HCT116 (cell line): ENCODE results near the gene CD74. TPM values are rescaled to one million over a fixed set of nuclear protein-coding genes. Genes with fewer than 3 reads are reported as not detected.
A peak's percentile ranks its signal among the peaks of the same experiment; 100 is the strongest.

Experiments used
- ATAC-seq: fragments of 200-7000 bp; cut with Tn5 transposase; 2 replicates; pipeline ENCODE4 v1.9.1; 2020; ENCODE audit warnings: mild to moderate bottlenecking, moderate library complexity
- BruUV-seq: library from RNA; stranded (reverse); fragments of 400-500 nt; replicated peaks from 2 replicates; lab custom pipeline; 2021; lab: Mats Ljungman, UMichigan
- CTCF ChIA-PET: fragments of 300-600 bp; sonication (Branson Sonifier 250); formaldehyde crosslinking; loops from one replicate; lab custom pipeline; 2021; ENCODE audit warnings: antibody characterized with exemption; lab: Charles Lee
- POLR2A ChIA-PET: fragments of 300-600, 350-600 bp; sonication (Branson Sonifier 250); formaldehyde crosslinking; loops from one replicate; lab custom pipeline; 2021; ENCODE audit warnings: antibody characterized with exemption; lab: Charles Lee
- RAD21 ChIA-PET, 2 experiments: fragments of 300-600 bp; sonication (Branson Sonifier 250); formaldehyde crosslinking; loops; one replicate each; lab custom pipeline; 2023; ENCODE audit warnings: low total read pairs in 2 of 2; ENCODE audit not compliant: uncharacterized antibody in 2 of 2, unreplicated experiment in 2 of 2, low non-redundant PET in 1 of 2; lab: Charles Lee
- DNase-seq: peaks from one replicate; pipeline ENCODE4 v3.0.0-alpha.2; 2010; ENCODE audit warnings: low read depth, low spot score
- H2AFZ ChIP-seq: fragments of 200-600 bp; shearing (Covaris generic), sonication (generic); 2 replicates; pipeline ENCODE4 v1.6.1; 2017; ENCODE audit warnings: low read depth, mixed run types, mixed read lengths, antibody characterized with exemption, low read length; ENCODE audit not compliant: poor library complexity, severe bottlenecking
- H3K27ac ChIP-seq: 2 replicates; pipeline ENCODE4 v1.5.1; 2012; ENCODE audit warnings: low read depth, low read length
- H3K27me3 ChIP-seq: fragments of 200-600 bp; sonication (generic); 2 replicates; pipeline ENCODE4 v1.6.1; 2016; ENCODE audit warnings: mixed run types, low read length, mixed read lengths; ENCODE audit not compliant: insufficient read depth
- H3K36me3 ChIP-seq, 2 experiments: fragments of 200-500 bp in 1 of 2; fragments of 200-600 bp in 1 of 2; sonication (Bioruptor generic) in 1 of 2; sonication (generic) in 1 of 2; 2 replicates each; pipeline versions ENCODE4 v1.5.1 to v1.6.1; 2014 to 2016; ENCODE audit warnings: low read length in 2 of 2, inconsistent platforms in 1 of 2, mixed read lengths in 1 of 2, mixed run types in 1 of 2; ENCODE audit not compliant: insufficient read depth in 2 of 2, control insufficient read depth in 1 of 2
- H3K4me1 ChIP-seq, 2 experiments: fragments of 200-600 bp in 1 of 2; sonication (generic) in 1 of 2; 2 replicates each; pipeline versions ENCODE4 v1.5.1 to v1.6.1; 2012 to 2017; ENCODE audit warnings: low read length in 2 of 2, inconsistent platforms in 1 of 2, mild to moderate bottlenecking in 1 of 2, mixed read lengths in 1 of 2, mixed run types in 1 of 2, moderate library complexity in 1 of 2; ENCODE audit not compliant: insufficient read depth in 2 of 2, control insufficient read depth in 1 of 2
- H3K4me2 ChIP-seq: fragments of 200-600 bp; sonication (generic); 2 replicates; pipeline ENCODE4 v1.6.1; 2017; ENCODE audit warnings: mixed run types, low read length, mixed read lengths
- H3K4me3 ChIP-seq, 2 experiments: fragments of 200-600 bp in 1 of 2; sonication (generic) in 1 of 2; replicated peaks in 1 of 2; 2 replicates each; pipeline ENCODE4 v1.5.1; 2011 to 2016; ENCODE audit warnings: low read length in 2 of 2, control low read depth in 1 of 2, low read depth in 1 of 2, mild to moderate bottlenecking in 1 of 2, mixed read lengths in 1 of 2, mixed run types in 1 of 2
- H3K79me2 ChIP-seq: fragments of 200-600 bp; sonication (generic); 2 replicates; pipeline ENCODE4 v1.6.1; 2017; ENCODE audit warnings: mild to moderate bottlenecking, mixed run types, low read length, moderate library complexity, mixed read lengths; ENCODE audit not compliant: insufficient read depth
- H3K9ac ChIP-seq: fragments of 200-600 bp; sonication (generic); 2 replicates; pipeline ENCODE4 v1.6.1; 2016; ENCODE audit warnings: low read length, mixed read lengths
- H3K9me2 ChIP-seq: fragments of 200-600 bp; sonication (generic), shearing (Covaris generic); 2 replicates; pipeline ENCODE4 v1.6.1; 2017; ENCODE audit warnings: mixed run types, mild to moderate bottlenecking, moderate library complexity; ENCODE audit not compliant: insufficient read depth
- H3K9me3 ChIP-seq, 2 experiments: fragments of 200-500 bp in 1 of 2; fragments of 200-600 bp in 1 of 2; sonication (Bioruptor generic) in 1 of 2; sonication (generic) in 1 of 2; 2 replicates each; pipeline ENCODE4 v1.6.1; 2014 to 2017; ENCODE audit warnings: low read length in 2 of 2, mixed read lengths in 2 of 2, inconsistent platforms in 1 of 2, low read depth in 1 of 2, mild to moderate bottlenecking in 1 of 2, mixed run types in 1 of 2, moderate library complexity in 1 of 2; ENCODE audit not compliant: control insufficient read depth in 1 of 2, insufficient read depth in 1 of 2
- H4K20me1 ChIP-seq: fragments of 200-600 bp; sonication (generic), shearing (Covaris generic); 2 replicates; pipeline ENCODE4 v1.6.1; 2017; ENCODE audit warnings: mixed run types, mild to moderate bottlenecking, moderate library complexity; ENCODE audit not compliant: insufficient read depth
- CBX3 ChIP-seq: IDR thresholded peaks from 2 replicates; pipeline ENCODE4 v1.6.1; 2012; ENCODE audit warnings: low read depth
- CEBPB ChIP-seq: IDR thresholded peaks from 2 replicates; pipeline ENCODE4 v1.6.1; 2012; ENCODE audit warnings: low read depth
- EGR1 ChIP-seq: IDR thresholded peaks from 2 replicates; pipeline ENCODE4 v1.6.1; 2012; ENCODE audit warnings: low read depth
- ELF1 ChIP-seq: IDR thresholded peaks from 2 replicates; pipeline ENCODE4 v1.6.1; 2012; ENCODE audit warnings: low read depth, borderline replicate concordance
- JUND ChIP-seq: IDR thresholded peaks from 2 replicates; pipeline ENCODE4 v1.6.1; 2012
- POLR2A ChIP-seq: IDR thresholded peaks from 2 replicates; pipeline ENCODE4 v1.7.0; 2011; ENCODE audit warnings: borderline replicate concordance; ENCODE audit not compliant: insufficient read depth, insufficient read length; ENCODE audit errors: extremely low read depth
- POLR2AphosphoS5 ChIP-seq: IDR thresholded peaks from 2 replicates; pipeline ENCODE4 v1.6.1; 2011; ENCODE audit warnings: mild to moderate bottlenecking, low read depth, low read length, moderate library complexity
- SRF ChIP-seq: IDR thresholded peaks from 2 replicates; pipeline ENCODE4 v1.6.1; 2012; ENCODE audit warnings: low read depth
- TCF7L2 ChIP-seq: IDR thresholded peaks from 2 replicates; pipeline ENCODE4 v1.7.0; 2011; ENCODE audit warnings: borderline replicate concordance, inconsistent platforms; ENCODE audit not compliant: insufficient read depth, insufficient read length; ENCODE audit errors: extremely low read depth
- ZFX ChIP-seq: fragments of 450-650 bp; IDR thresholded peaks from 2 replicates; pipeline ENCODE4 v1.6.1; 2017
- ZNF274 ChIP-seq: fragments of 200-500 bp; sonication (Bioruptor generic); IDR thresholded peaks from 2 replicates; pipeline ENCODE4 v1.6.1; 2014; ENCODE audit warnings: mild to moderate bottlenecking, low read depth, low read length, inconsistent platforms
- intact Hi-C: fragments of 100-400 bp; cut with micrococcal nuclease; formaldehyde crosslinking; loops from 2 replicates; pipeline ENCODE4 v1.10.0; 2022
- total RNA-seq: library from RNA; stranded (reverse); gene quantifications from one replicate; pipeline ENCODE4 v1.2.1, GENCODE V29; 2021; ENCODE audit not compliant: unreplicated experiment
- TF ChIP-seq, protein P1 (sequence below): IDR thresholded peaks from 2 replicates; pipeline ENCODE4 v1.6.1; 2012
- TF ChIP-seq, protein P2 (sequence below): IDR thresholded peaks from 2 replicates; pipeline ENCODE4 v1.6.1; 2011; ENCODE audit warnings: mild to moderate bottlenecking, low read length, moderate library complexity; ENCODE audit not compliant: insufficient replicate concordance; ENCODE audit errors: extremely low read depth

Gene CD74
- total RNA-seq, 1 experiment from 2014 or later = 8.9 TPM

DNA sequence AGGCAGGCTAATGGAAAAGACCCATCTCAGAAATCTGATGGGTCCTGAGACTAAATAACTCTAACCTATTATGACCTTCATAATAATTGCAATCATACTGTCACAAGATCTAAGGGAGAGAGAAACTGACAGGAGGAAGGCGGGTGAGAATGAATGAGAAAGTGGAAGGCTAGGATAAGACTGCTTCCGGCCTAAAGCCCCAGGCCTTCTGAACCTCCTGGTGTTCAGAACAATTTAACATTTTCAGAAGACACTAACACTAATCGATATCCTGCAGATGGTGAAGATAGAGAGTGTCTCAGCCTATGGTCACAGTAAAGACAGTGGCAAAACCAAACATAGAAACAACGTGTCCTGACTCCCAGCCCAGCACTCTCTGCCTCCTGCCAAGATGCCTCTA lies 35.6 kb upstream of the CD74 start:
- Histone ChIP-seq H3K27ac (peak overlapping the region; percentile 86), H2AFZ (no peak overlapping the region), H3K9ac (peak overlapping the region; percentile 97), H3K36me3 (peaks cover 36 to 58% of the 10 kb centered on the region in 2 experiments), H3K4me2 (peak overlapping the region; percentile 84), H4K20me1 (peaks cover 26% of the 10 kb centered on the region; the same call in 1 of the 2 replicates), H3K4me1 (peaks cover 3 to 26% of the 10 kb centered on the region in 2 experiments; a peak in 3 of 4 replicates), H3K9me3 (no peaks in the 10 kb centered on the region), H3K27me3 (no peaks in the 10 kb centered on the region), H3K4me3 (peak overlapping the region; percentile 94 to 96), H3K9me2 (no peaks in the 10 kb centered on the region), H3K79me2 (peaks cover 51% of the 10 kb centered on the region)
- BruUV-seq = no TSS peak
- ATAC-seq (no peak), DNase-seq (no peak)
- CTCF ChIA-PET = no interaction called here
- TF ChIP-seq JUND (no peak), ZNF274 (no peak), POLR2A (no peak), TCF7L2 (no peak), ELF1 (no peak), CBX3 (no peak), EGR1 (no peak), POLR2AphosphoS5 (no peak), SRF (no peak), CEBPB (no peak), ZFX (no peak)
- TF ChIP-seq, protein P1, sequence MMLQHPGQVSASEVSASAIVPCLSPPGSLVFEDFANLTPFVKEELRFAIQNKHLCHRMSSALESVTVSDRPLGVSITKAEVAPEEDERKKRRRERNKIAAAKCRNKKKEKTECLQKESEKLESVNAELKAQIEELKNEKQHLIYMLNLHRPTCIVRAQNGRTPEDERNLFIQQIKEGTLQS = no peak
- TF ChIP-seq, protein P2, sequence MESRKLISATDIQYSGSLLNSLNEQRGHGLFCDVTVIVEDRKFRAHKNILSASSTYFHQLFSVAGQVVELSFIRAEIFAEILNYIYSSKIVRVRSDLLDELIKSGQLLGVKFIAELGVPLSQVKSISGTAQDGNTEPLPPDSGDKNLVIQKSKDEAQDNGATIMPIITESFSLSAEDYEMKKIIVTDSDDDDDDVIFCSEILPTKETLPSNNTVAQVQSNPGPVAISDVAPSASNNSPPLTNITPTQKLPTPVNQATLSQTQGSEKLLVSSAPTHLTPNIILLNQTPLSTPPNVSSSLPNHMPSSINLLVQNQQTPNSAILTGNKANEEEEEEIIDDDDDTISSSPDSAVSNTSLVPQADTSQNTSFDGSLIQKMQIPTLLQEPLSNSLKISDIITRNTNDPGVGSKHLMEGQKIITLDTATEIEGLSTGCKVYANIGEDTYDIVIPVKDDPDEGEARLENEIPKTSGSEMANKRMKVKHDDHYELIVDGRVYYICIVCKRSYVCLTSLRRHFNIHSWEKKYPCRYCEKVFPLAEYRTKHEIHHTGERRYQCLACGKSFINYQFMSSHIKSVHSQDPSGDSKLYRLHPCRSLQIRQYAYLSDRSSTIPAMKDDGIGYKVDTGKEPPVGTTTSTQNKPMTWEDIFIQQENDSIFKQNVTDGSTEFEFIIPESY = no peak
- intact Hi-C loops = no loop called here
- POLR2A ChIA-PET = interaction anchor here (1.0 kb wide), 1 partner anchor 15 kb away, joined by 3 read pairs; no protein-coding TSS in a partner anchor
- RAD21 ChIA-PET = no interaction called here
